ENCODE data around the gene XPR1. TPM values are rescaled to one million over a fixed set of nuclear protein-coding genes. Genes with fewer than 3 reads are reported as not detected.

The XPR1 gene
- total RNA-seq, 1 experiment from 2014 or later: 19.9 TPM

DNA sequence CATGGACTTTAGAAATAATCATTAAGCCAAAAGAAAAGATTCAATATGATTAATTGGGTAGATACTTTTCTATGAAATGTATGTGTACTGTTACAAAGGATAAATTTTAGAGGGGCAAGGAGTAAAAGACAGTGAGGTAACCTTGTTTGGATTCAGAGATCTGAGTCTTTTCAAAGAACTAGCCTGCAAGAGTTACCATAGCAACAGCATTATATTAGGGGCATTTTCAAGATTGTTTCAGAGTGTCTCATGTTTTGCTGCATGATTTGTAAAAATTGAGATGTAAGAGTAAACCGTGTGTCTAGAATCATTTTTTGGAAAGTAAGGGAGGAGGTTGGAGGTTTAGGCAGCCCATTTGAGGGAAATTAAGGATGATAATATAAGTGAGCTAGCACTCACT, 210.2 kb downstream of the XPR1 start (continued):
- TF ChIP-seq, protein P1, sequence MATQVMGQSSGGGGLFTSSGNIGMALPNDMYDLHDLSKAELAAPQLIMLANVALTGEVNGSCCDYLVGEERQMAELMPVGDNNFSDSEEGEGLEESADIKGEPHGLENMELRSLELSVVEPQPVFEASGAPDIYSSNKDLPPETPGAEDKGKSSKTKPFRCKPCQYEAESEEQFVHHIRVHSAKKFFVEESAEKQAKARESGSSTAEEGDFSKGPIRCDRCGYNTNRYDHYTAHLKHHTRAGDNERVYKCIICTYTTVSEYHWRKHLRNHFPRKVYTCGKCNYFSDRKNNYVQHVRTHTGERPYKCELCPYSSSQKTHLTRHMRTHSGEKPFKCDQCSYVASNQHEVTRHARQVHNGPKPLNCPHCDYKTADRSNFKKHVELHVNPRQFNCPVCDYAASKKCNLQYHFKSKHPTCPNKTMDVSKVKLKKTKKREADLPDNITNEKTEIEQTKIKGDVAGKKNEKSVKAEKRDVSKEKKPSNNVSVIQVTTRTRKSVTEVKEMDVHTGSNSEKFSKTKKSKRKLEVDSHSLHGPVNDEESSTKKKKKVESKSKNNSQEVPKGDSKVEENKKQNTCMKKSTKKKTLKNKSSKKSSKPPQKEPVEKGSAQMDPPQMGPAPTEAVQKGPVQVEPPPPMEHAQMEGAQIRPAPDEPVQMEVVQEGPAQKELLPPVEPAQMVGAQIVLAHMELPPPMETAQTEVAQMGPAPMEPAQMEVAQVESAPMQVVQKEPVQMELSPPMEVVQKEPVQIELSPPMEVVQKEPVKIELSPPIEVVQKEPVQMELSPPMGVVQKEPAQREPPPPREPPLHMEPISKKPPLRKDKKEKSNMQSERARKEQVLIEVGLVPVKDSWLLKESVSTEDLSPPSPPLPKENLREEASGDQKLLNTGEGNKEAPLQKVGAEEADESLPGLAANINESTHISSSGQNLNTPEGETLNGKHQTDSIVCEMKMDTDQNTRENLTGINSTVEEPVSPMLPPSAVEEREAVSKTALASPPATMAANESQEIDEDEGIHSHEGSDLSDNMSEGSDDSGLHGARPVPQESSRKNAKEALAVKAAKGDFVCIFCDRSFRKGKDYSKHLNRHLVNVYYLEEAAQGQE (IDR thresholded peaks at IDR 0.05; ENCODE audit: low read depth): no peak
- TF ChIP-seq CBX3 (IDR thresholded peaks at IDR 0.05; ENCODE audit: low read depth): no peak

DNA sequence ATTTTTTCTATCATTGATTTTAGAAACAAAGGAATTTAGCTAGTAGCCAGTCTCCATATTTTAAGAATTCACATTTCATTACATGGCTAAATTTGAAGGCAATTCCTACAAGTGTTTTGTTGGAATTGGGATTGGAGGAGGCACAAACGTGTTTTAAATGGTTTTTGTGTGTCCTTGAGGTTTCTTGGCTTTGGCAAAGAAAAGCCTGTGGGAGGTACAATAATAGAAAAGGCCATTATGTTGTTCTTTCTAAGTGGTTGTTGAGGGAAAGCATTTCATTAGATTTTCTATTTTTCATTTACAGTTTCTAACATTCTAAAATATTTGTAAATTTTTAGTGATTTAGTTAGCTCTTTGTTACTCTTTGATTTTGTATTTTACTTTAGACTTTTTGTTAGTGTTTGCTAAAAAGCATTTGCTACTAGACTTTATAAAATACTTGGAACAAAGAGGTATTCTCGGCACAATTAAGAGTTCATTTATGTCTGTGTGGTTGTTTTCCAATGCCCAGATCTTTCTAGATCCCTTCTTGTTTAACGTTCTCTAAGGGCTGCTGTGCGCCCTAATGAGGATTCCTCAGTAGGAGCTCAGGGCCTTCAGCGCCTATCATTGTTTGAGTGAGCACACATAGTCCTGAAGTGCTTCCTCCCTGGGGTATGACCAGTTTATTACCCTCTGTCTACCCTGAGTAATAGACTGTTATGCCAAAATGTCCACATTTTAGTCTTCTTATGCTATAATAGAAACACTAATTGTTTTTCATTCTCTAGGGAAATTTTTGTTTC, 210.9 kb downstream of the XPR1 start:
- TF ChIP-seq POLR2A (IDR thresholded peaks at IDR 0.05; ENCODE audit: borderline replicate concordance, extremely low read depth, insufficient read depth, insufficient read length) (no peak), SIN3A (IDR thresholded peaks at IDR 0.05; ENCODE audit: low read depth) (no peak), SRF (IDR thresholded peaks at IDR 0.05; ENCODE audit: low read depth) (no peak), ZFX (IDR thresholded peaks at IDR 0.05) (no peak), FOSL1 (IDR thresholded peaks at IDR 0.05; ENCODE audit: low read depth) (no peak), TCF7L2 (IDR thresholded peaks at IDR 0.05; ENCODE audit: borderline replicate concordance, extremely low read depth, insufficient read depth, insufficient read length) (no peak)
- TF ChIP-seq, protein P2, sequence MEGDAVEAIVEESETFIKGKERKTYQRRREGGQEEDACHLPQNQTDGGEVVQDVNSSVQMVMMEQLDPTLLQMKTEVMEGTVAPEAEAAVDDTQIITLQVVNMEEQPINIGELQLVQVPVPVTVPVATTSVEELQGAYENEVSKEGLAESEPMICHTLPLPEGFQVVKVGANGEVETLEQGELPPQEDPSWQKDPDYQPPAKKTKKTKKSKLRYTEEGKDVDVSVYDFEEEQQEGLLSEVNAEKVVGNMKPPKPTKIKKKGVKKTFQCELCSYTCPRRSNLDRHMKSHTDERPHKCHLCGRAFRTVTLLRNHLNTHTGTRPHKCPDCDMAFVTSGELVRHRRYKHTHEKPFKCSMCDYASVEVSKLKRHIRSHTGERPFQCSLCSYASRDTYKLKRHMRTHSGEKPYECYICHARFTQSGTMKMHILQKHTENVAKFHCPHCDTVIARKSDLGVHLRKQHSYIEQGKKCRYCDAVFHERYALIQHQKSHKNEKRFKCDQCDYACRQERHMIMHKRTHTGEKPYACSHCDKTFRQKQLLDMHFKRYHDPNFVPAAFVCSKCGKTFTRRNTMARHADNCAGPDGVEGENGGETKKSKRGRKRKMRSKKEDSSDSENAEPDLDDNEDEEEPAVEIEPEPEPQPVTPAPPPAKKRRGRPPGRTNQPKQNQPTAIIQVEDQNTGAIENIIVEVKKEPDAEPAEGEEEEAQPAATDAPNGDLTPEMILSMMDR (IDR thresholded peaks at IDR 0.05 in 2 of 3, conservative IDR thresholded peaks at IDR 0.05 in 1 of 3; ENCODE audit: borderline replicate concordance in 1 of 3, insufficient read depth in 1 of 3, low read depth in 2 of 3, low read length in 2 of 3): no peak
- TF ChIP-seq, protein P1 (IDR thresholded peaks at IDR 0.05; ENCODE audit: low read depth): no peak
- ATAC-seq: no peak
- H3K27ac ChIP-seq (ENCODE audit: low read depth, low read length): no peak overlapping the region
- H3K4me2 ChIP-seq (ENCODE audit: low read length): no peak overlapping the region
- no TSS peak for BruUV-seq (replicated peaks)
- H3K4me1 ChIP-seq (ENCODE audit: control insufficient read depth in 1 of 2, insufficient read depth in 2 of 2, low read length in 2 of 2): no peaks in the 10 kb centered on the region
- ChIA-PET RAD21 (ENCODE audit: low non-redundant PET in 1 of 2, low total read pairs in 2 of 2, uncharacterized antibody in 2 of 2, unreplicated experiment in 2 of 2) (no interaction called here), POLR2A (interaction anchor here (0.7 kb wide), 1 partner anchor 80 kb away, joined by 3 read pairs; no protein-coding TSS in a partner anchor), CTCF (no interaction called here)
- no peak for DNase-seq (ENCODE audit: low read depth, low spot score)
- H3K9me3 ChIP-seq (ENCODE audit: control insufficient read depth in 1 of 2, insufficient read depth in 1 of 2, low read depth in 1 of 2, low read length in 2 of 2): no peaks in the 10 kb centered on the region
- H3K36me3 ChIP-seq (ENCODE audit: control insufficient read depth in 1 of 2, insufficient read depth in 2 of 2, low read length in 2 of 2): no peaks in the 10 kb centered on the region
- no peaks in the 10 kb centered on the region for H3K79me2 ChIP-seq (ENCODE audit: insufficient read depth, low read length)
- intact Hi-C loops (cut with micrococcal nuclease): no loop called here
- no peak overlapping the region for H2AFZ ChIP-seq (ENCODE audit: low read depth, low read length, poor library complexity, severe bottlenecking)
- H3K4me3 ChIP-seq (replicated peaks in 1 of 2; ENCODE audit: low read depth in 1 of 2, low read length in 2 of 2): no peak overlapping the region
- H3K9me2 ChIP-seq (ENCODE audit: insufficient read depth): no peaks in the 10 kb centered on the region
- H3K27me3 ChIP-seq (ENCODE audit: insufficient read depth, low read length): no peaks in the 10 kb centered on the region
- no peak overlapping the region for H3K9ac ChIP-seq (ENCODE audit: low read length)
- no peaks in the 10 kb centered on the region for H4K20me1 ChIP-seq (ENCODE audit: insufficient read depth)

All from HCT116 (cell line).